ENCODE results near the gene PTGER4.
"Not testable (repeated sequence)": the region's sequence is repeated elsewhere in the genome, so short reads cannot be mapped to it uniquely, and the experiment has no call there.

The PTGER4 gene

GRCh38 chr5:40679913-40680681 lies at the start of gene PTGER4:
Gene PTGER4 (plus strand): TSS chr5:40679915. CDS start chr5:40680994, 1,079 bp downstream.
- DNase-seq = no peak

- DNase-seq = no peak
These were observed 49.6 kb upstream of the PTGER4 start for GRCh38 chr5:40630126-40630525.

DNA sequence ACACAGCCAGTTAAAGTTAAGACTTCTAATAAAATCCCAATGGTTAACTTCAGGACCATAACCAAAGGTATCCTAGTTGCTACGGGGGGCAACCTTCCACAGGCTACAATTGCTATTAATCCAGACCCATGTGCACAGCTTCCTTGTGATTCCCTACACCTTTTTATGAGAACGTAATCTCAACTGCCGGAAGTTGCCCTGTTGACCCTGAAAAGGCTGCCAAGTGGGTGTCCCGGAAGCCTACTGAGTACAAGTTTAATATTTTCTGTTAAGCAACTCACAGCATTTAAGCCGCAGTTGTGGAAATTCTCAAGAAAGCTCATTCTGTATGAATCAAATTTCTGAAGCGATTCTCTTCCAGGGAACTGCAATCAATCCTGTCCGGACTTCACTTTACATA lies 48.5 kb upstream of the PTGER4 start:
- DNase-seq = no peak

GRCh38 chr5:40634154-40634553 lies 45.6 kb upstream of the PTGER4 start:
- no peak for DNase-seq

GRCh38 chr5:40634593-40634992 lies 45.1 kb upstream of the PTGER4 start:
- DNase-seq = no peak

DNA sequence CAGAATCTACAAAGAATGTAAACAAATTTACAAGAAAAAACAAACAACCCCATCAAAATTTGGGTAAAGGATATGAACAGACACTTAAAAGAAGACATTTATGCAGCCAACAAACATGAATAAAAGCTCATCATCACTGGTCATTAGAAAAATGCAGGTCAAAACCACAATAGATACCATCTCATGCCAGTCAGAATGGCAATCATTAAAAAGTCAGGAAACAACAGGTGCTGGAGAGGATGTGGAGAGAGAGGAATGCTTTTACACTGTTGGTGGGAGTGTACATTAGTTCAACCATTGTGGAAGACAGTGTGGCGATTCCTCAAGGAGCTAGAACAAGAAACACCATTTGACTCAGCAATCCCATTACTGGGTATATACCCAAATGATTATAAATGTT lies 40.2 kb upstream of the PTGER4 start:
- DNase-seq = not testable (repeated sequence)

- DNase-seq = no peak
These were observed 33.4 kb upstream of the PTGER4 start for GRCh38 chr5:40646266-40646665.

DNA sequence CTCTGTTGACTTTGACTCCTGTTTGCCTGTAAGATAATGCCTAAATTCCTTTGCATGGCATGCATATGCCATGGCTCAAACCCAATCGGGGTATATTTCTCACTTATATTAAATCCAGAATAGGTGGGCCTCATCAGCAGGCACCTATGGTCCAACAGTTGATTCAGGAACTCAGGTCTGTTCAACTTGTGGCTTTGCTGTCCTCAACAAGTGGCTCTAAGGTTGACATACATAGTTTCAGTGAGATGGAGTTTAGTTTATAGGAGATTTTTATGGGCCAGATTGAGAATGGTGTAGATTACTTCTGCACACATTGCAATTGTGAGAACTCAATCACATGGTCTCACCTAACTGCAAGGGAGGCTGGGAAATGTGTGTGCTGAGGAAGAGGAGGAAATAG lies 31.6 kb upstream of the PTGER4 start:
- DNase-seq = no peak

DNA sequence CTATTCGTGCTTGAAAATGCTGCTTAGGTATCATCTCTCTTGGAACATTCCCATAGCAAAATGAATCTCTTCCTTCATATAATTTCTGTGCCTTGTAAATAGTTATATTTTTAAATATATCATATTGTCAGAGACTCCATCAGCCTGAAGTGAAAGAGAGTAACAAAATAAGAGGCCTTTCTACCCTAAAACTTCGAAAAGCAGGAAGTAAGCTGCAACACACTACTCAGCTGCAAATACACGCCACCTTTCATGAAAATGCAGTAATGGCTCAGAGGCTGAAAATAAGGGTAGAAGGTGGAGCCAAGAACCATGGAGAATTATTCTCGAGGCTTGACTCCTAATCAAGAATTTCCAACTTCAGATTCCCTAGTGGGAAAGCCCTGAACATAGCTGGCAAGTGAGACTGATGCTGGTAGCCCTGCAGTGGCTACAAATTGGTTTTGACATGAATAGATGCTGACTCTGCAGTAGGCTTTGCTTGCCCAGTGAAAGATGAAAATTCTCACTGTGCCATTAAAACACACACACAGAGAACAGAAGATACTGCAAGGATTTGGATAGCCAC lies 30.2 kb upstream of the PTGER4 start:
- no peak for DNase-seq

GRCh38 chr5:40651201-40651600 lies 28.5 kb upstream of the PTGER4 start:
- no peak for DNase-seq

GRCh38 chr5:40652441-40653220 lies 27.1 kb upstream of the PTGER4 start:
- DNase-seq = no peak

GRCh38 chr5:40653221-40654022 lies 26.3 kb upstream of the PTGER4 start:
- DNase-seq = no peak

DNA sequence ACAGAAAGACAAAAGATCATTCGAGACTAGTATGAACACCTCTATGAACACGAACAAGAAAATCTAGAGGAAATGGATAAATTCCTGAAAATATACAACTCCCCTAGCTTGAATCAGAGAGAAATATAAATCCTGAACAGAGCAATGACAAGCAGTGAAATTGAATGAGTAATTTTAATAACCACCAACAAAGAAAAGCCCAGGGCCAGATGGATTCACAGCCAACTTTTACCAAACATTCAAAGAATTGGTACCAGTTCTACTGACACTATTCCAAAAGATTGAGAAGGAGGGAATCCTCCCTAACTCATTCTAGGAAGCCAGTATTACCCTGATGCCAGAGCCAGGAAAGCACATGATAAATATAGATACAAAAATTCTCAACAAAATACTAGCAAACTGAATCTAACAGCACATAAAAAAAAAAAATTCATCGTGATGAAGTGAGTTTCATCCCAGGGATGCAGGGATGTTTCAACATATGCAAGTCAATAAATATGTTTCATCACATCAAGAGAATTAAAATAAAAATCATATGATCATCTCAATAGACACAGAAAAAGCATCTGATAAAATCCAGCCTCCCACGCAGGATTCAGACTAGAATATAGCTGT lies 25.2 kb upstream of the PTGER4 start:
- no peak for DNase-seq

GRCh38 chr5:40655138-40655537 lies 24.6 kb upstream of the PTGER4 start:
- no peak for DNase-seq

- DNase-seq = not testable (repeated sequence)
These were observed 23.6 kb upstream of the PTGER4 start for GRCh38 chr5:40656091-40656490.

GRCh38 chr5:40656766-40657165 lies 22.9 kb upstream of the PTGER4 start:
- DNase-seq = no peak

DNA sequence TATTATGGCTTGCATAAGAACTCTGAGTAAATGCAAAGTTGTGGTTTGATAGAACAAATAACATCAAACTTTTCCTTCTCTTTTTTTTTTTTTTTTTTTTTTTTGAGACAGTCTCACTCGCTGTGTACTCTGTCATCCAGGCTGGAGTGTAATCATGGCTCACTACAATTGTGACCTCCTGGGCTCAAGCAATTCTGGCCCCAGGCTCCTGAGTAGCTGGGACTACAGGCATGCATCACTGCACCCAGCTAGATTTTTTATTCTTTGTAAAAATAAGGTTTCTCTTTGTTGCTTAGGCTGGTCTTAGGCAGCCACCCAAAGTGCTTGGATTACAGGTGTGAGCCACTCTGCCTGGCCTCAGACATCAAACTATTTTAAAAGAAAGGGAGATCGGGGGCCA lies 19.0 kb upstream of the PTGER4 start:
- no peak for DNase-seq

DNA sequence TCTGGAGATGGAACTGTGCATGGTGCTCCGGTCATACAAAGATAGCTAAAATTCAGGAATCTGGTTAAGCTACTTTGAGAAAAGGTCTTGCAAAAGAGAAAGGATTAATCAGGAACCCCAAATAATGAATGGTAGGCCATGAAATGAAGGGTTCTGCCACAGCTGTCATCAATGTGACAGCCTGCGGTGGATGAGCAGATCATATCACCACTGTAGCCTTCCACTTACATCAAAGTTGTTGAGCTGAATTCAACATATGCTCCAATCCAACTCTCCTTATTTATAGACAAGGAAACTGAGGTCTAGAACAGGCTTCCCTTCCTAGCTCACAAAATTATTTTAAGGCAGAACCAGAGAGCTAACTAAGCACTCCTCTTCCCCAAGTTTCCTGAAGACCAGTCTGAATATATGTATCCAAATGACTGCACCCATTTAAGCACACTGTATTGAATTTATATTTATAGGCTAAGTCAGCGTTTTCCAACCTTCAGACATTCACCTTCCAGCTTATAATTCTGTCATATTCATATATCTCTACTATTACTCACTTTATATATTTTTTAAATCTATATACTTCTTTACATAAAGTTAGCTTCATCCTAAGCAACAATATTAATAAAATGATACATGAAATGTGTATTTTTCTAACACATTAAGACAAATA lies 13.9 kb upstream of the PTGER4 start:
- no peak for DNase-seq

- DNase-seq = no peak
These were observed 13.1 kb upstream of the PTGER4 start for GRCh38 chr5:40666657-40667056.

- no peak for DNase-seq
These were observed 12.5 kb upstream of the PTGER4 start for GRCh38 chr5:40667161-40667663.

GRCh38 chr5:40669606-40670390 lies 9.9 kb upstream of the PTGER4 start:
- DNase-seq = no peak

Data from NCI-H1930 (cell line).